Bronchial epithelial cell (primary cell): Measurements from ENCODE around the gene SYNC. TPM values are rescaled to one million over a fixed set of nuclear protein-coding genes. Genes with fewer than 3 reads are reported as not detected.

Experiments
- DNase-seq: peaks from one replicate; pipeline ENCODE4 v3.0.0-alpha.2; 2010; ENCODE audit warnings: low read depth
- FAIRE-seq: peaks from 2 replicates; lab custom pipeline; 2011; peaks lifted over from hg19 to GRCh38; lab: Jason Lieb, UNC
- H3K27me3 ChIP-seq: 2 replicates; pipeline ENCODE4 v1.5.1; 2011; ENCODE audit warnings: low read length; ENCODE audit not compliant: control insufficient read depth, insufficient read depth
- H3K36me3 ChIP-seq: 2 replicates; pipeline ENCODE4 v1.5.1; 2011; ENCODE audit warnings: low read length; ENCODE audit not compliant: control insufficient read depth, insufficient read depth
- H3K4me3 ChIP-seq: 2 replicates; pipeline ENCODE4 v1.5.1; 2011; ENCODE audit warnings: mild to moderate bottlenecking, low read depth, low read length, control low read depth
- total RNA-seq: library from RNA; depleted of rRNA; stranded (reverse); fragments of >200 nt; gene quantifications from 2 replicates; pipeline ENCODE4 v1.2.1, GENCODE V29; 2014
- TF ChIP-seq, protein P1 (sequence below): IDR thresholded peaks from 2 replicates; pipeline ENCODE4 v1.5.1; 2011; ENCODE audit warnings: mild to moderate bottlenecking, moderate library complexity, low read length, control low read depth, inconsistent platforms; ENCODE audit not compliant: insufficient read depth, severe bottlenecking

SYNC gene
- total RNA-seq, result 3.4 and 7.6 TPM in 2 replicates

DNA sequence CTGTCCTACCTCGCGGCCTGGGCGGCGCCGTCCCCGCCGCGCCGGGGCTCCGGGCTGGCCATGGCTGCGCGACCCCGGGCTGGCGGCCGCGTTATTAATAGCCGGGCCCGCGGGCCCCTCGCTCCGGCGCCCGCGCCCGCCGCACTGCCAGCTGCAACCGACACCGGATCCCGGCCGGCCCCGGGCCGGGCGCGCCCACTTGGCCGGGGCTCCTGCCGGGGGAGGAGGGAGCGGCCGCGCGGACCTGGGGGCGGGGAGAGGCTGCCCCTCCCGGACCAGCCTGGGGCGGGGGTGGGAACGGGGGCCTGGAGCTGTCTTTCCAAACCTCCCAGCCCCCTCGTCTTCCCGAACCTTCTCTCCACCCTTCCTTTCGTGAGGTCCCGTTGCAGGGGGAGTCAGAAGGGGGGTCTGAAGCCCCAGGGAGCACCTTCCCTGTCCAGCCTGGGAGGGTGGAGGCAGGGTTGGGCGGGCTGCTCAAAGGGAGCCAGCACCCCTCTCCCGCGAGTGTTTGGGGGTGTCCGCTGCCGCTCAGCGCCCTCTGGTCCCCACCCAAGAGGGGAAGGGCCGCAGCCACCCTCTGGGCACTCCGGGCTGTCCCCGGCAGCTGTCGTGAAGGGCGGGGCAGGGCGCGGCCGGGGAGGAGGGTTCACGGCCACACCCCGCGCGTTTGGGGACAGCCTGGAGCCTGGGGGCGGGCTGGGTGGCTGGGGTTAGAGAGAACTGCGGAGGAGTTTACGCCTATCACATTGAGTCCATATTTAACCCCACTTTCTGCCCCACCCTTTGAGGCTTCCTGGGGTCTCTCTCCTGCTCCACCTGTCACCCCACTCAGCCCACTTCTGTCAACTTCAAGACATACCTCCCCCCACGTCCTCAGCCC is at the start of gene SYNC:
TSS of gene SYNC (minus strand) at position 172 of the 880 bp plus-strand sequence. CDS start at position 62, 110 bp downstream.
- TF ChIP-seq, protein P1, sequence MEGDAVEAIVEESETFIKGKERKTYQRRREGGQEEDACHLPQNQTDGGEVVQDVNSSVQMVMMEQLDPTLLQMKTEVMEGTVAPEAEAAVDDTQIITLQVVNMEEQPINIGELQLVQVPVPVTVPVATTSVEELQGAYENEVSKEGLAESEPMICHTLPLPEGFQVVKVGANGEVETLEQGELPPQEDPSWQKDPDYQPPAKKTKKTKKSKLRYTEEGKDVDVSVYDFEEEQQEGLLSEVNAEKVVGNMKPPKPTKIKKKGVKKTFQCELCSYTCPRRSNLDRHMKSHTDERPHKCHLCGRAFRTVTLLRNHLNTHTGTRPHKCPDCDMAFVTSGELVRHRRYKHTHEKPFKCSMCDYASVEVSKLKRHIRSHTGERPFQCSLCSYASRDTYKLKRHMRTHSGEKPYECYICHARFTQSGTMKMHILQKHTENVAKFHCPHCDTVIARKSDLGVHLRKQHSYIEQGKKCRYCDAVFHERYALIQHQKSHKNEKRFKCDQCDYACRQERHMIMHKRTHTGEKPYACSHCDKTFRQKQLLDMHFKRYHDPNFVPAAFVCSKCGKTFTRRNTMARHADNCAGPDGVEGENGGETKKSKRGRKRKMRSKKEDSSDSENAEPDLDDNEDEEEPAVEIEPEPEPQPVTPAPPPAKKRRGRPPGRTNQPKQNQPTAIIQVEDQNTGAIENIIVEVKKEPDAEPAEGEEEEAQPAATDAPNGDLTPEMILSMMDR, result no peak
- Histone ChIP-seq H3K27me3 (no peaks in the 10 kb centered on the region), H3K4me3 (peak within 1 kb of the TSS; percentile 61), H3K36me3 (no peaks in the 10 kb centered on the region)
- no peak for DNase-seq
- no peak for FAIRE-seq

DNA sequence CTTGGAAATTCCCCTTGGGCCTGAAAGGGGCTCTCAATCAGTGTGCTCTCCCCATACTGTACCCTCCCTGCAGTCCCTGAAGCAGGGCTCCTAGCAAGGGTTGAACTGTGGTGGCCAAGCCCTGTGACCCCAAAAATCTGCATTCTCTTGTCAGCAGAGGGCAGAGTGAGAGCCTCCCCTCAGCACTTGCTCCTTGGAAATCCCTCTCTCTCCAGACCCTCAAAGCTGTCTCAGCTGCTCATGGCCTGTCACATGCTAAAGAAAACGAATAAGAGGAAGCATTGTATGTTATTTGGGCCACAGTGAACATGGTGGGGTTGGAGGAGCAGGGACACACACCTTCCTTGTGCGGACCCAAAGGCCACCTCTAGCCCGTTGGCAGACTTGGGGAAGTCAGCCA is 47.2 kb upstream of the SYNC start:
- H3K4me3 ChIP-seq, result no peak overlapping the region
- DNase-seq (no peak), FAIRE-seq (no peak)
- TF ChIP-seq, protein P1, result no peak
- H3K36me3 ChIP-seq, result peaks cover 8% of the 10 kb centered on the region
- no peaks in the 10 kb centered on the region for H3K27me3 ChIP-seq

DNA sequence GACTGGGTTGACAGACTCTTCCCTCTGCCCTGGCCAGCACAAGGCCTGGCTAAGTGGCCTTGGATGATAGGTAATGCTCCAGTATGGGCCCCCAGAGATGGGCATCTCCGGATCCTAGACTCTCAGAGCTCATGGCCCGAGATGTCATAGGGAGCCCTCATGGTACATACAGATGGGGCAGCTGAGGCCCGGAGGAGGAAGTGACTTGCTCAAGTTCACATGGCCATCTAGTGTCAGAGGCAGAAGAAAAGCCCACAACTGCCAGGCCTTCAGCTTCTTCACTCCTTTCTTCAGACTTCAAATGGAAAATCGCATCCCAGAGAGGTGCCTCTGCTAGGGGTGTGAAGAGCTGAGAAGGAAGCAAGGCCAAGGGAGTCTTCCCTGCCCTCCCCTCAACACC is 46.8 kb upstream of the SYNC start:
- no peak for FAIRE-seq
- TF ChIP-seq, protein P1, result no peak
- Histone ChIP-seq H3K27me3 (no peaks in the 10 kb centered on the region), H3K36me3 (peaks cover 9% of the 10 kb centered on the region), H3K4me3 (no peak overlapping the region)
- DNase-seq, result no peak

DNA sequence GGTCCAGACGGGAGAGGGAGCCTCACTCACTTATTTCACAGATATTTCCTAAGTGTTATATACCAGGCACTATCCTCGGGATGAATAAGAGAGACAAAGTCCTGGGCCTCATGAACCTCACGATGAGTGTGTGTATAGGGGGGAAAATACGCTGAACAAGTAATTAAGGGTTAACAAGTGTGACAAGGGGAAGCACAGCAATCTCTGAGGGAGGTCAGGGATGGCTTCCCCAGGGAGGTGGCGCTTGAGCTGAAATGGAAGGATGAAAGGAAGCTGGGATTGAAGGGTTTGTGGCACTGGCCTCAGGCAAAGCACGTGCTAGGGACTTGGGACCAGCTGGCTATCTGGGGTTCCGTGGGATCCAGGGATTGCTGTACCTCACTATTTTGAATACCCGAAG is 46.4 kb upstream of the SYNC start:
- Histone ChIP-seq H3K4me3 (no peak overlapping the region), H3K27me3 (no peaks in the 10 kb centered on the region), H3K36me3 (peaks cover 10% of the 10 kb centered on the region)
- DNase-seq, result no peak
- TF ChIP-seq, protein P1, result no peak
- FAIRE-seq, result no peak

DNA sequence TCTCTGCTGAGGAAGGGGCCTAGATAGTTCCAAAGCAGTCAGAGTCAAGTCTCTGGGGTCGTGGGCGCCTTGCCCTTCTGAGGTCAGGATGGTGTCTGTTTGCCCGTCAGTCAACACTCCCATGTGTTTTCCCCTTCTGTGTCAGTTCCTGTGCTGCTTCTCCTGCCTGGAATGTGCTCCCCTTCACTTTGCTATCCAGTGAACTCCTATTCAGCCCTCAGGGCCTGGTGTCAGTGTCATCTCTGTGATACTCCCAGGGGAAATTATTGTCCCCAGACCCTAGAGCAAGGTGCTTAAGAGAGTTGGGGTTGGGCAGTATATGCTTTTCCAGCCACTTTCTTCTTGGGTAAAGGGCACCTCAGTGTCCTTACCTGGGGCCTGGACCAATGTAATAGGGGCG is 45.8 kb upstream of the SYNC start:
- Histone ChIP-seq H3K4me3 (no peak overlapping the region), H3K27me3 (no peaks in the 10 kb centered on the region), H3K36me3 (peaks cover 10% of the 10 kb centered on the region)
- peak; percentile 32 for FAIRE-seq
- TF ChIP-seq, protein P1, result no peak
- no peak for DNase-seq
